Measurements from ENCODE around the gene ZNF274. TPM values are rescaled to one million over a fixed set of nuclear protein-coding genes. Genes with fewer than 3 reads are reported as not detected.
"Not testable (repeated sequence)": the region's sequence is repeated elsewhere in the genome, so short reads cannot be mapped to it uniquely, and the experiment has no call there.

Gene ZNF274
- total and polyA plus RNA-seq, 10 of the 15 experiments (the other 5 are each of a cell fraction or from before 2014, with no cell fraction given): 2.7 to 17.6 (median 14.3) TPM

GRCh38 chr19:58258259-58258658 lies 75.4 kb downstream of the ZNF274 start:
- H3K9ac ChIP-seq (ENCODE audit: control insufficient read depth, insufficient read depth, low read length); H3K4me1 ChIP-seq (ENCODE audit: control insufficient read depth, insufficient read depth, low read length); H4K20me1 ChIP-seq (ENCODE audit: control insufficient read depth, insufficient read depth); H3K27ac ChIP-seq (ENCODE audit: control insufficient read depth, insufficient read depth); in situ Hi-C loops (cut with MboI); H3K79me2 ChIP-seq (ENCODE audit: control insufficient read depth, insufficient read depth, low read length); CTCF ChIA-PET; H3K4me3 ChIP-seq; intact Hi-C loops (cut with micrococcal nuclease; ENCODE audit: unreplicated experiment); SMC1A ChIA-PET (ENCODE audit: uncharacterized antibody, unreplicated experiment); FAIRE-seq; H3K27me3 ChIP-seq (replicated peaks in 1 of 2; ENCODE audit: control insufficient read depth in 2 of 2, insufficient read depth in 2 of 2, low read length in 1 of 2); ATAC-seq; BruUV-seq (replicated peaks); POLR2A ChIA-PET; H3K4me2 ChIP-seq (ENCODE audit: control insufficient read depth, insufficient read depth); DNase-seq (ENCODE audit: low read depth, low spot score); H2AFZ ChIP-seq (ENCODE audit: control insufficient read depth, low read depth, low read length); RAD21 ChIA-PET (ENCODE audit: unreplicated experiment): not testable (repeated sequence)
- Histone ChIP-seq H3K9me3 (replicated peaks; ENCODE audit: control insufficient read depth, insufficient read depth, low read length) (peaks cover 70% of the 10 kb centered on the region), H3K36me3 (ENCODE audit: control insufficient read depth in 2 of 2, insufficient read depth in 2 of 2, low read length in 1 of 2) (peaks cover 6 to 28% of the 10 kb centered on the region in 2 experiments)
- 100% methylated on average over 3 of the region's 4 CpGs for WGBS (ENCODE audit: insufficient coverage, insufficient replicate concordance, low lambda C conversion rate, missing lambda C conversion rate)
- peak; percentile 51; the same call in 1 of the 2 replicates for TF ChIP-seq POLR2A (IDR thresholded peaks at IDR 0.05; ENCODE audit: low read depth, low read length)

GRCh38 chr19:58261600-58261967 lies 78.7 kb downstream of the ZNF274 start:
- FAIRE-seq (no peak), ATAC-seq (no peak), DNase-seq (ENCODE audit: low read depth, low spot score) (no peak)
- intact Hi-C loops (cut with micrococcal nuclease; ENCODE audit: unreplicated experiment) (no loop called here), in situ Hi-C loops (cut with MboI) (no loop called here)
- CTCF ChIA-PET: no interaction called here
- RAD21 ChIA-PET (ENCODE audit: unreplicated experiment): no interaction called here
- Histone ChIP-seq H3K27me3 (replicated peaks in 1 of 2; ENCODE audit: control insufficient read depth in 2 of 2, insufficient read depth in 2 of 2, low read length in 1 of 2) (no peaks in the 10 kb centered on the region), H3K9me3 (replicated peaks; ENCODE audit: control insufficient read depth, insufficient read depth, low read length) (peaks cover 65% of the 10 kb centered on the region), H3K36me3 (ENCODE audit: control insufficient read depth in 2 of 2, insufficient read depth in 2 of 2, low read length in 1 of 2) (peaks cover 0 to 9% of the 10 kb centered on the region in 2 experiments; a peak in 1 of 4 replicates), H4K20me1 (ENCODE audit: control insufficient read depth, insufficient read depth) (no peaks in the 10 kb centered on the region), H3K4me2 (ENCODE audit: control insufficient read depth, insufficient read depth) (no peak overlapping the region), H2AFZ (ENCODE audit: control insufficient read depth, low read depth, low read length) (no peak overlapping the region), H3K79me2 (ENCODE audit: control insufficient read depth, insufficient read depth, low read length) (no peaks in the 10 kb centered on the region), H3K27ac (ENCODE audit: control insufficient read depth, insufficient read depth) (no peak overlapping the region), H3K4me3 (no peak overlapping the region), H3K9ac (ENCODE audit: control insufficient read depth, insufficient read depth, low read length) (no peak overlapping the region), H3K4me1 (ENCODE audit: control insufficient read depth, insufficient read depth, low read length) (no peaks in the 10 kb centered on the region)
- no TSS peak for BruUV-seq (replicated peaks)
- POLR2A ChIA-PET: no interaction called here
- 98% methylated on average over 3 of the region's 3 CpGs for WGBS (ENCODE audit: insufficient coverage, insufficient replicate concordance, low lambda C conversion rate, missing lambda C conversion rate)
- SMC1A ChIA-PET (ENCODE audit: uncharacterized antibody, unreplicated experiment): no interaction called here
- TF ChIP-seq RAD21 (IDR thresholded peaks at IDR 0.05; ENCODE audit: insufficient read depth, low read depth, low read length) (no peak), RBBP5 (conservative IDR thresholded peaks at IDR 0.05) (no peak), SMC3 (IDR thresholded peaks at IDR 0.05; ENCODE audit: borderline replicate concordance, low read length) (no peak), EED (IDR thresholded peaks at IDR 0.05; ENCODE audit: low read depth) (no peak), TCF7 (IDR thresholded peaks at IDR 0.05; ENCODE audit: borderline replicate concordance) (no peak)
